Activated T-helper 9 cell treated with anti-CD3 and anti-CD28 coated beads, Interleukin-2, amount 50 U/mL, for 16 hours (primary cell): ENCODE results near the gene CLSTN3.
A peak's percentile ranks its signal among the peaks of the same experiment; 100 is the strongest.
"Not testable (repeated sequence)": the region's sequence is repeated elsewhere in the genome, so short reads cannot be mapped to it uniquely, and the experiment has no call there.

Experiments used
- DNase-seq: peaks from one replicate; pipeline ENCODE4 v3.0.0-alpha.2; 2020; ENCODE audit warnings: low read depth

The CLSTN3 gene

DNA sequence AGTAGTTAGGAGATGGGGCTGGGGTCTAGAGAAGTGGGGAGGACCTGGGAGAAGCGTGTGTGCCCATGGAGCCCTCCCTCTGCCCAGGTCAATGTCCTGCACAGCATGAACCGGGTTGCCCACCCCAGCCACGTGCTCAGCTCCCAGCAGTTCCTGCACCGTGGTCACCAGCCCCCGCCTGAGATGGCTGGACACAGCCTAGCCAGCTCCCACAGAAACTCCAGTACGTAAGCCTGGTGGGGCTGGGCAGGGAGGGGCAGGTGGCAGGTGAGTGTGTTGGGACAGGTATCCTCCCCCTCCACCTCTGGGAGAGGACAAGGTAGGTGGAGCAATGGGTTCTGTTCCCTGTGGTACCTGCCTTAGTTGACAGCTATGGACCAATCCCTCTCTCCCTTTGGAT is 20.7 kb downstream of the CLSTN3 start:
- DNase-seq = no peak

GRCh38 chr12:7151532-7151931 is 21.4 kb downstream of the CLSTN3 start:
- no peak for DNase-seq

DNA sequence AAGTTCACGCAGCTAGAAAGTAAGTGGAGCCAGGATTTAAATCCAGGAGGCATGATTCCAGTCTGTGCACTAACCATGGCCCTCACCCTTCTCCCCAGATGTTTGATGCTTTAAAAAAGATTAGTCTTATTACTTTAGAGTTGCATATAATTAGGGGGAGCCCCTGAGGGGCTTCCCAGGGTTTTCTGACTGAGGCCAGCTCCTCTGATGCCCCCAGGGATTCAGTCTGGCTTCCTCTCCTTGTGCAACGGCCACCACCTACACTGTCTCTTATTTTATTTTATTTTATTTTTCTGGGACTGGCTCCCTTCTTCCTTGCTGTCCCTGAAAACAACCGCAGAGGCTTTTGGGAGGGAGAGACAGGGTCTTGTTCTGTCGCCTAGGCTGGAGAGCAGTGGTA is 22.6 kb downstream of the CLSTN3 start:
- DNase-seq = no peak

DNA sequence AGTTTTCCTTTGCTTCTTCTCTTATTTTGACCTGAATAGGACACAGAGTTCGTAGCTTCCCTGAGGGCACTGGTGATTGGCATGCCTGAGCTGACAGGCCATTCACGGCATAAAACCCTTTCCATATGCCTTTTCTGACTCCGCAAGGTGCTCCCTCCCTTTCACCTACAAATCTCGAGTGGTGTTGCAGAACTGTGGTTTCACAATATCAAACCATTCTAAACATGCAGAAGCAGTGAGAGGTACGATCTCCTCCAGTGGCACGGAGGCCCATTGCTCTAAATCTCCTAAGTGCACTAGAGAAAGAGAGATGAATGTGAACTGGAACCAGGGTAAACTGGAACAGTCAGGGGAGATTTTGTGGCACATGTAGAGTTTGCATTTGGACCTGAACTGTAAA is 23.9 kb downstream of the CLSTN3 start:
- DNase-seq = no peak

DNA sequence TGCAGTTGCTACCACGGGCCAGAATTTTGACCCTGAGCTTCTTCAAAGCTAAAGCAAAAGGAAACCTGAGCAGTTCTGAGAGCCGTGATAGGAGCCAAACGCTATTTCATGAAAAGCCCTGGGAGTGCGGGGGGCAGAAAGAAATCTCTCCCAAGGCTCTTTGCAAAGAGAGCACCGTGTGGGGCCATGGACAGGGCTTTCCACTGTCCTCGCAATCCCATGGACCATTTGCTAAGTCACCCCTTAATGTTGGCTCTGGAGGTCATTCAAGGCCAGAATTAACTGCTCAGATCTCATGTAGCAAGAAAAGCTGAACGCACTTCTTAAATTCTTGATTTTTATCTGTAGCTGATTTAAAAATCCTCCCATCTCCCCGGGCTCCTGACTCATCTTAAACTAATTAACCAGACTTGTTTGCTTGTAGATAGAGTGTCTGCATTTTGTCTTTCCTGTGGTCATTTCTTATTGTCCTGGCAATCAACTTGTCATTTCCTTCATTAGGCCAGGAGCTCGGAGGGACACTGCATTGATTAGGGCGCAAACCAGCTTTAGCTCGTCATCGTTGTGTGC is 24.8 kb downstream of the CLSTN3 start:
- no peak for DNase-seq

DNA sequence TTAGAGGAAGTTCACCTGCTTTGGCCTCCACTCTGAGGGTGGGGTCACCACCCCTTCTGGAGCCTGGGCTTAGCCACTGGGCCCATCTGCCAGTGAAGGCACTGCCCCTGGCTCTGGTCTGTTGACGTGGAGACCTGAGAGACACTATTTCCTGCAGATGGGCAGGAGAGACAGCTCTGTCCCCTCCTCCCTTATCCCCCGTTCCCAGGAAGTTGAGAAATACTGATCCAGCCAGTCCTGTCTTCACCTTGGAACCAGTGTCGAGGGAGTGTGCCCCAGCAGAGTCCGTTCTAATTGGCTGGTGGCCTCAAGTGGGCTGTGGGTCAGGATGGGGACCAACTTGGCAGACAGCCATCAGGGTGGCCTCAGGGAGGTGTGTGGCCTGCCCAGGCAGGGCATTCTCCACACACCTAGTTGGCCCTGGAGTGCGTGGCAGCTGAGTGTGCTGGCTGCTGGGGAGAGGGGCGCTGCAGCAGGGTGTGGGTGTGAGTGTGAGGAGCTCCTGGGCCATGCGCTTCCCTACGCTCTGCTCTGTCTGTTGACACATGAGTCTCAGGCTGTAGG is 25.4 kb downstream of the CLSTN3 start:
- no peak for DNase-seq

DNA sequence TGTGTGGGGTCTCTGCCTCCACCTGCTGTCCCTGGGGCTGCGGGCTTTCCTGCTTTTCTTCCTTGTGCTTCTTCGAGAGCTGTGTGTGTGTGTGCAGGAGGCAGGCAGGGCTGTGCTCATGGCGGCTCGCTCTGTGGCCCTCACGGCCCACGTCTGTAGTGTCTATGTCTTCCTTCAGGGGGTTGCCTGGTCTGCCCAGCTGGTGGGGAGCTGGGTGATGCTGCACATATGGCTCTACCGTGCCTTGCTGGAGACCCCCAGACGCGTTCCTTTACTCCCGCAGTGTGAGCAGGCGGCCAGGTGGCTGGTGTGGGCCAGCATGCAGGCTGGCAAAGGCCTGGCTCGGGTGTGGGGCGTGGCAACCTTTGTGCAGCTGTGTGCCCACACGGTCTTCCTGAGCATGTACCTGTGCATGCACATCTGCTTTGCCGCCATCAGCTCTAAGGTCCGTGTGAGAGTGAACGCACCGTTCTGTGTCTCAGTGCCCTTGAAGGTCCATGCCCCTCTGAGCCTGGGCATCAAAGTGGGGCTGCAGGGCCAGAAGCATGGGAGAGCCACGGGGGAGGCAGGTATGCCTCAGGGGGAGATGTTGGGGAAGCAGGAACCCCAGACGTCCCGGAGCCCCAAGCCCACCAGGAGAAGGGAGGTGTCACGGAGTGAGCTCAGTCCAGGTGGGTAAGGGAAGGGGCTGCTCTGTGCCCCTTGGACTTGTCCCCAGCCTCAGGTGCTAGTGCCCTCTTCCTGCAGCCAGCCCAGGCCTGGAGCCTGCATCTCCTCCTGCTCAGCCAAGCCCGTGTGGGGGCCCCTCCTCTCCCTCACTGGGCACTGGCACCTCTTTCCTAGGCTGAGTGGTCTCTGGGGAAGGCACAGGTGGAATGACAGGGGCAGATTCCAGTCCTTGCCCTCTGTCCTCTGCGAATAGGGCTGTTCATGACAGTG is 26.4 kb downstream of the CLSTN3 start:
- DNase-seq = no peak

GRCh38 chr12:7157391-7157790 is 27.2 kb downstream of the CLSTN3 start:
- DNase-seq = no peak

DNA sequence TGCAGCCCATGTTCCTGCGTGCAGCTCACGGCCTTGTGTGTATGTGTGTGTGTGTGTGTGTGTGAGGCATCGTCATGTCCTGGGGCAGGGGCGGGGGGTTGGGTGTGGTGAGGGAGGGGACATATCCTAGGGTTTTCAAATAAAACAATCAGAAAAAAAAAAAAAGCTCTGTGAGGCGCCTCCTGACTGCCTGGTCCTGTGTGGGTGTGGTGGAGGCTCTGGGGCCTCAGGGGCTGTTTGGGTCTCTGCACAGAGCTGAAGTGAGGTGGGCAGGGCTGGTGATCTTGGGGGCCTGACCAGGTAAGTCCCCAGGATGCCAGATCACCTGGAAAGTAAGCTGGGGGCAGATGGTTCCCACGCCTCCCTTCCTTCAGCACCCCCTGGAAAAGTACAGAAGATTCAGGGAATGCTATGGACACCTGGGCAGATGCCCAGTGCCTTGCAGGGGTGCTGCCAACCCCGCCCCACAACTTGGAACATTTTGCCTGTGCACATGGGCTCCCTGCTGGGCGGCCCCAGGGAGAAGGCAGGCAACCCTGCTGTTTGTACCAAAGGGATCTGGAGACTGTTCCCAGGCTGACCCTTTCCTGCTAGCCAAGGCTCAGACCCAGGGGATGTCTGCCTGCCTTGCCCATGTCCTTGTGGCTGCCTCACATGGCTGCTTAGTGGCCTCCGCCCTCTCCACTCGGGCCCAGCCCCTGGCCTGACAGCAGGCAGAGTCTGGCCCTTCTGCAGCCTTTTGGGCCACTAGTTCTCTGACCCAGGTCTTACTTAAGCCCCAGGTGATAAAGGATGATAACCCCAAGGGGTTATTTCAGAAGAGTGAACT is 28.8 kb downstream of the CLSTN3 start:
- DNase-seq = no peak

GRCh38 chr12:7160183-7160582 is 30.0 kb downstream of the CLSTN3 start:
- DNase-seq = no peak

GRCh38 chr12:7161327-7161726 is 31.2 kb downstream of the CLSTN3 start:
- no peak for DNase-seq

- no peak for DNase-seq
Measured at GRCh38 chr12:7161811-7162210, 31.6 kb downstream of the CLSTN3 start.

- no peak for DNase-seq
Measured at GRCh38 chr12:7162691-7163114, 32.5 kb downstream of the CLSTN3 start.

DNA sequence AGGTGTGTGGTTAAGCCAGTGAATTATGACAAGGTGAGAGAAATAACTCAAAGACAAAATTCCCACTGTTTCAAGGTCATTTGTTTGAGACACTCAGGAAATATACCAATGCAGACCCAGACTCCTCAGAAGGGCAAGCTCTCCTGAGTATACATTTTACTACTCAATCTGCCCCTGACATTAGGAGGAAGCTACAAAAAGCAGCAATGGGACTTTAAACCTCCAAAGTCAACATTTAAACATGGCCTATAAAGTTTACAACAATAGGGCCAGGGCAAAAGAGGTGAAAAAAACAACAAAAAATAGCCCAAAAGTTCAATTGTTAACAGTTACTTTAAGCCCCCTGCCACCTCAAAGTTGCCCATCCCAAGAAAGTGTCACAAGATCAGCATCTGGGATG is 39.8 kb downstream of the CLSTN3 start:
- no peak for DNase-seq

- no peak for DNase-seq
Measured at GRCh38 chr12:7171854-7172253, 41.7 kb downstream of the CLSTN3 start.

DNA sequence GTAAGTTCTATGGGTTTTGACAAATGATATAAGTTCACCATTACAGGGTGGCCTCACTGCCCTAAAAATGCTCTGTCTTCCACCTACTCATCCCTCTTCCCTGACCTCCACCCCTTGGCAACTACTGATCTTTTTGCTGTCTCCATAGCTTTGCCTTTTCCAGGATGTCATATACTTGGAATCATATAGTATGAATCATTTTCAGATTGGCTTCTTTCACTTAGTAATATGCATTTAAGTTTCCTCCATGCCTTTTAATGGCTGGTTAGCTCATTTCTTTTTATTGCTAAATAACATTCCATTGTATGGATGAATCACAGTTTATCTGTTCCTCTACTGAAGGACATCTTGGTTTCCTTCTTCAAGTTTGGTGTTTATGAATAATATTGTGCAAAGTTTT is 45.3 kb downstream of the CLSTN3 start:
- no peak for DNase-seq

- DNase-seq = no peak
Measured at GRCh38 chr12:7176595-7176994, 46.4 kb downstream of the CLSTN3 start.

GRCh38 chr12:7178481-7178880 is 48.3 kb downstream of the CLSTN3 start:
- DNase-seq = no peak

- no peak for DNase-seq
Measured at GRCh38 chr12:7180685-7181084, 50.5 kb downstream of the CLSTN3 start.

GRCh38 chr12:7186058-7186457 is 55.9 kb downstream of the CLSTN3 start:
- not testable (repeated sequence) for DNase-seq

DNA sequence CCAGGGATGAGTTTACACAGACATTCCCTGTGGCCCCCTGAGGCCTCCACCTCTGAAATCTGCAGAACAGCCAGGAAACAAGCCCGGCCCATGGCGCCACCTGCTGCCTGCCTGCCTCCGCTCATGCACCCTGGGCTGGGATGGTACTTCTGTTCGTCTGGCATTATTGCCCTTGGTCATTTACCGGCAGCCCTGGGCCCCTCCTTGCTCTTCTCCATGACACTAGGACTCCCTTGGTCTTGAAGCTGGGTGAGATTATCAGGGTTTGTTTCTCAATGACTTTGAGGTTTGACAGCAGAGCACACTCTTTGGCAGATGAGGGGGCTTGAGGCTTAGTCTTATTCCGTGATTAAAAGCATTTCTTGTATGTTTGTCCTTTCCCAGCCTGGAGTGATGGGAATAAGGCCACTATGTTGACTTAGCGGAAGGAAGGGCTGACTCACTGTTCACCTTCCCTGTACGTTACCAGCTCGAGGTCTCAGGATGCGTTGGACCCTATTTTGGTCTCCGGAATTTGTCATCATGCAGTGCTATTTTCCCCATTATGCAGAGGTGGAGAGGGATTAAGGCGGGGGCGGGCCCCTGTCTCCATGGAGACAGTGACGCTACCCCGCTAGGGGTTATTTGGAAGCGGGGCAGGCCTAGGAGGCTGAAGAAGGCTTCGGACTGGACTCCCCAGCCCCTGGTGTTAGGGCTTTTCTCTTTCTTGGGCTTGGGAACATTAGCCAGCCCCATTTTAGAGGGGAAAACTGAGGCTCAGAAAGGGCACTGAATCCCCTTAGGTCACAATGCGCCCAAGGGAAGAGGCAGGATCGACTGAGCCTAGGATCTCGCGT is 58.6 kb downstream of the CLSTN3 start:
- peak; percentile 43 for DNase-seq
